A549 treated with AZD2906 at 1 μM for 4 hours (cell line): Measurements from ENCODE around the gene COPS7B. TPM values are rescaled to one million over a fixed set of nuclear protein-coding genes. Genes with fewer than 3 reads are reported as not detected.

Experiments
- total RNA-seq: library from RNA; stranded (reverse); fragments of 200-300 nt; extraction: Qiagen RNA extraction; gene quantifications from 5 replicates; pipeline ENCODE4 v1.2.3, GENCODE V29; 2022

COPS7B gene
- 34.9 to 42.8 TPM (median 40.5 TPM) in 5 replicates for total RNA-seq

GRCh38 chr2:231786177-231786916, at the start of gene COPS7B:
Gene COPS7B (plus strand): TSS chr2:231786445. CDS start chr2:231788571, 2,126 bp downstream.

DNA sequence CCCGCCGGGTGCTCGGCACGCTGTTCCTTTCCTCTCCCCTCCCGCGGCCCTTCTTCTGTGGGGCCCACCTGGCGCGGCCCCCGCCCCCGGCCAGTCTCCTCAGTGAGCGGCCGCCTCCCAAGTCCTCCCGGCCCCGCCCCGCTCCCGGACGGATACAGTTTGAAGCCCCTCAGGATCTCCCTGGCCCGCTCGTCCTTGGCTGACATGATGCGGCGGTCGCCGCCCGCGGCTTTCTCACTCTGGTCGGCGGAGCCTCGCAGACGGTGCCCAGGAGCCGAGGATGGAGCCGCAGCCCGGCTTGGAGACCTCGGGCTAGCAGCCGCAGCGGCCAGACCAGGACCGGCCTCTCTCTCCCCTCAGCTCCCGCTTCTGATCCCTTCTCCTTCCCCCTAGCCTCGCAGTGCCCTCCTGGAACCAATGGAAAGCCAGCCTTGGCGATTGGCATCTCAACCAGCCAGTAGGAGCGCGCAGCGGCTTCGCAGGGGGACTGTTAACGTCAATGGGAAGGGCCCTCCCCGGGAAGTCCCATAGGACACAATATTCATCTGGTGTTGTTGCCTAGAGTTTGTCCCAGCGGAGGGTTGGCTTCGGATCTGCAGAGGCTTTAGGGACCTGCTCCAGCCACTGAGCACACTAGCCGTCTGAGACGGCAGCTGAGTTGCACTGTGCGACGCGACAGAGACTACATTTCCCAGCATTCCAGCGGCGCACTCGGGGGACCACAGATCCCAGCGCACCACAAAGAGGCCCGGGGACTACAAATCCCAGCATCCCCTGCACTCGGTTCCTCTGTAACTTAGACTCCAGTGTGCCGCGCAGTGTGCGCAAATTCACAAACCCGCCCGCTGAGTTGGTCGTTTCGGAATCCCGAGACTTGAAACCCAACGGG, 5.1 kb upstream of the COPS7B start, which contains the start of gene PDE6D:
Gene PDE6D (minus strand): TSS at position 374 of the 889 bp plus-strand sequence. CDS start 168 bp downstream, at position 206.

Other genes with a start within 250 kb of the COPS7B start
- not detected in 5 replicates for gene TEX44, start 193.6 kb upstream of the COPS7B start, total RNA-seq
- gene PTMA, start 77.9 kb upstream of the COPS7B start, total RNA-seq: 1,406 to 1,718 TPM (median 1,482 TPM) in 5 replicates
- gene PDE6D, start 5.2 kb upstream of the COPS7B start, total RNA-seq: 19.0 to 23.4 TPM (median 22.0 TPM) in 5 replicates
- 0.24 to 0.70 TPM (median 0.34 TPM) in 4 of 5 replicates, not detected in the other for gene NPPC, start 140.0 kb downstream of the COPS7B start, total RNA-seq
- 11.0 to 13.2 TPM (median 12.0 TPM) in 5 replicates for gene DIS3L2, start 175.3 kb downstream of the COPS7B start, total RNA-seq